ENCODE measurements around the gene FAM13A. TPM values are rescaled to one million over a fixed set of nuclear protein-coding genes. Genes with fewer than 3 reads are reported as not detected.

Gene FAM13A
- total RNA-seq (2022; extraction: Qiagen RNA extraction; ENCODE audit: low read depth) = 4.2 to 6.3 TPM (median 6.1 TPM) in 5 replicates

DNA sequence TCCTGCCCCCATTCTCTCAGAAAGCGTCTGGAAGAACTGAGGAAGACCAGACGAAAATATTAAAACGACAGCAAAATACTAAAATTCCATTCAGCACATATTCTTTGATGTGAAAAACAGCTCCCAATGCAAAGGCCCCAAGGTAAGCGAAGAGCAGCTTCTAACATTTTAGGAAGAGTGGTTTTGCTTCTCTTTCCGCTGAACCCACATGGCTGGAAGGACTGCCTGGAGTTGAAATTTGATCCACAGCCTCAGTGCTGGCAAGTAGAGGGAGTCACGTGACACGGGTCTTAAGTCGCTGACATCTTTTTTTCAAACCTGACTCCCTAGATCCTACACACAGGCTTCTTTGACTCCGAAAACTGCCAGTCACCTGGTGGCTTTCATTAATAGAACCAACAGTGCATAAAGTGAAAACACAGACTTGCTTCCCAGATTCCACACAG lies at the start of gene FAM13A:
Gene FAM13A (minus strand): TSS at position 233 of the 446 bp plus-strand sequence. CDS start 221 bp downstream, at position 12.

DNA sequence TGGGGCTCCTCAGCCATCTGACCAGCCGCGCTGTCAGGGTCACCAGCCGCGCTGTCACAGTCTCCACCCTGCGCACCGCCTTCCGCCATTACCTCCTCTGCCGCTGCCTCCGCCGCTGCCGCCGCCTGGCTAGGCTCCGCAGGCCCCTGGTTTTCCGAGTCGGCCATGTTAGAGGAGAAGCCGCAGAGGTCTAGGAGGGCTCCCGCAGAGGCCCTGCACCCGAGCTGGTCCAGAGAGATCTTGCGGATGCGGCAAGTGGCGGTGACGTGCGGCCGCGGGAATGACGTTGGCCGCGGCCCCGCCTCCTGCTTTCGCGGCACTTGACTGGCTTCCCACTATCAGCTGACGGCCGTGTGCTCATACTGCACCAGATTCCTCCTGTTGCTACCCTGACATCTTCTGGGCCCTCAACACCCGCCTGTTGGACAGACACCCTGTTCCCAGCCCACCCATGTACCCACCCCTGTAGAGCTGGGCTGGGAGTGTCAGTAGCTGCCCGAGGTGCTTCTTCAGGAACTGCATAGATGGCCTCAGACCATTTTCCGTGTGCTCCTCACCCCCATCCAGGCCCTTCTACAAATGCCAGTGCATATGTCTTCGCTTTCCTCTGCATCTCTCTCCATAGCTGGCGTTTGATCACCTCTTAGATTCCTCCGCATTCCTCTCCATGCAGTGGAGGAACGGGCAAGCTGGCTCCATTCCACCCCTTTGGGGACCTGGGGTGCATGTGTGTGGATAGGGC lies 359.2 kb downstream of the FAM13A start, which contains the start of gene NAP1L5:
Gene NAP1L5 (minus strand): TSS at position 242 of the 742 bp plus-strand sequence. CDS start 75 bp downstream, at position 167.

Other genes starting within 250 kb of the FAM13A start
- gene TIGD2, start 54.3 kb upstream of the FAM13A start, total RNA-seq (2022; extraction: Qiagen RNA extraction; ENCODE audit: low read depth) = 2.6 to 6.0 TPM (median 4.9 TPM) in 5 replicates